GM23338 (cell line): ENCODE data around the gene PDCD7. TPM values are rescaled to one million over a fixed set of nuclear protein-coding genes. Genes with fewer than 3 reads are reported as not detected.

ENCODE experiments used
- ATAC-seq: fragments of 200-7000 bp; cut with Tn5 transposase; 3 replicates; pipeline ENCODE4 v1.9.1; 2020
- DNase-seq: peaks from one replicate; pipeline ENCODE4 v3.0.0-alpha.2; 2015; ENCODE audit warnings: low spot score
- H2AFZ ChIP-seq: fragments of 200-600 bp; sonication (generic); 2 replicates; pipeline ENCODE4 v1.8.0; 2016; ENCODE audit warnings: antibody characterized with exemption, mild to moderate bottlenecking, moderate library complexity
- H3F3A ChIP-seq: fragments of 200-600 bp; sonication (generic); replicated peaks from 2 replicates; pipeline ENCODE4 v1.8.0; 2017; ENCODE audit warnings: antibody characterized with exemption, mixed run types, low read depth
- H3K27ac ChIP-seq: fragments of 200-600 bp; sonication (generic); 2 replicates; pipeline ENCODE4 v1.6.1; 2016; ENCODE audit warnings: low read depth
- H3K27me3 ChIP-seq: fragments of 200-600 bp; sonication (generic); 2 replicates; pipeline ENCODE4 v1.8.0; 2016; ENCODE audit warnings: mild to moderate bottlenecking, mixed run types, moderate library complexity; ENCODE audit not compliant: insufficient read depth
- H3K36me3 ChIP-seq: fragments of 200-600 bp; sonication (generic); 2 replicates; pipeline ENCODE4 v1.8.0; 2016; ENCODE audit warnings: mild to moderate bottlenecking; ENCODE audit not compliant: insufficient read depth
- H3K4me1 ChIP-seq: fragments of 200-600 bp; sonication (generic); 2 replicates; pipeline ENCODE4 v1.8.0; 2016; ENCODE audit warnings: mild to moderate bottlenecking, moderate library complexity; ENCODE audit not compliant: insufficient read depth
- H3K4me2 ChIP-seq: fragments of 200-600 bp; sonication (generic); 2 replicates; pipeline ENCODE4 v1.7.1; 2017; ENCODE audit warnings: mixed run types
- H3K4me3 ChIP-seq: fragments of 200-600 bp; sonication (generic); 2 replicates; pipeline ENCODE4 v1.6.1; 2016; ENCODE audit warnings: mixed run types
- H3K79me2 ChIP-seq: fragments of 200-600 bp; sonication (generic); replicated peaks from 2 replicates; pipeline ENCODE4 v1.8.0; 2017; ENCODE audit warnings: mild to moderate bottlenecking; ENCODE audit not compliant: insufficient read depth
- H3K9me2 ChIP-seq: fragments of 200-600 bp; sonication (generic); 2 replicates; pipeline ENCODE4 v1.8.0; 2017; ENCODE audit not compliant: insufficient read depth
- H4K20me1 ChIP-seq: fragments of 200-600 bp; sonication (generic); replicated peaks from 2 replicates; pipeline ENCODE4 v1.8.0; 2017; ENCODE audit warnings: mild to moderate bottlenecking; ENCODE audit not compliant: insufficient read depth
- H3K27ac Mint-ChIP-seq: 2 replicates; pipeline ENCODE4 v1.8.0; 2020; ENCODE audit warnings: inconsistent platforms, mild to moderate bottlenecking, moderate library complexity, mixed read lengths
- H3K27me3 Mint-ChIP-seq: 3 replicates; pipeline ENCODE4 v1.8.0; 2022; ENCODE audit warnings: low read depth, mild to moderate bottlenecking, moderate library complexity, mixed read lengths, inconsistent platforms; ENCODE audit not compliant: insufficient read depth, poor library complexity
- H3K36me3 Mint-ChIP-seq: 3 replicates; pipeline ENCODE4 v1.8.0; 2021; ENCODE audit warnings: low read depth, mild to moderate bottlenecking, inconsistent platforms, moderate library complexity, mixed read lengths
- H3K4me1 Mint-ChIP-seq: 3 replicates; pipeline ENCODE4 v1.8.0; 2020; ENCODE audit warnings: mild to moderate bottlenecking, inconsistent platforms, mixed read lengths
- H3K4me3 Mint-ChIP-seq: 3 replicates; pipeline ENCODE4 v1.8.0; 2021; ENCODE audit warnings: moderate library complexity, mild to moderate bottlenecking, inconsistent platforms, mixed read lengths
- H3K9me3 Mint-ChIP-seq: 3 replicates; pipeline ENCODE4 v1.8.0; 2020; ENCODE audit warnings: moderate library complexity, mild to moderate bottlenecking, inconsistent platforms, mixed read lengths
- CREB1 ChIP-seq: fragments of 250-450 bp; sonication (Bioruptor Pico); IDR thresholded peaks from 2 replicates; pipeline ENCODE4 v1.5.0; 2020; ENCODE audit warnings: low read depth, mild to moderate bottlenecking, moderate library complexity
- EZH2 ChIP-seq: fragments of 200-600 bp; sonication (generic); IDR thresholded peaks from one replicate; pipeline ENCODE4 v1.8.0; 2017; ENCODE audit warnings: antibody characterized with exemption, mild to moderate bottlenecking, low read depth; ENCODE audit not compliant: unreplicated experiment
- EZH2phosphoT487 ChIP-seq: fragments of 200-600 bp; sonication (generic); IDR thresholded peaks from one replicate; pipeline ENCODE4 v1.8.1; 2018; ENCODE audit warnings: antibody characterized with exemption; ENCODE audit not compliant: unreplicated experiment
- POLR2AphosphoS5 ChIP-seq: IDR thresholded peaks from 2 replicates; pipeline ENCODE4 v1.6.1; 2016; ENCODE audit warnings: antibody characterized with exemption, low read depth
- REST ChIP-seq: IDR thresholded peaks from one replicate; pipeline ENCODE4 v1.6.1; 2018; ENCODE audit warnings: antibody characterized with exemption; ENCODE audit not compliant: unreplicated experiment
- STAT1 ChIP-seq: IDR thresholded peaks from one replicate; pipeline ENCODE4 v1.6.1; 2016; ENCODE audit warnings: antibody characterized with exemption; ENCODE audit not compliant: unreplicated experiment
- ZNF462 ChIP-seq: fragments of 250-450 bp; sonication (Bioruptor Pico); IDR thresholded peaks from 2 replicates; pipeline ENCODE4 v1.5.0; 2020; ENCODE audit warnings: mild to moderate bottlenecking, moderate library complexity
- polyA plus RNA-seq: library from polyadenylated mRNA; unstranded; fragments of >200 nt; fragmentation: Nextera tagmentation; extraction: Ambion mirVana; gene quantifications from 2 replicates; pipeline ENCODE4 v1.2.1, GENCODE V29; 2016
- total RNA-seq: library from RNA; depleted of rRNA; stranded (reverse); fragments of >200 nt; shearing (Covaris generic); gene quantifications from 2 replicates; pipeline ENCODE4 v1.2.3, GENCODE V29; 2014

PDCD7 gene
- total and polyA plus RNA-seq, 2 experiments from 2014 or later: 16.8 to 21.2 TPM

GRCh38 chr15:65147902-65148301 is 14.3 kb upstream of the PDCD7 start:
- peaks cover 12% of the 10 kb centered on the region for H3K36me3 ChIP-seq
- H3K4me3 ChIP-seq: no peak overlapping the region
- Mint-ChIP-seq H3K9me3 (no peaks in the 10 kb centered on the region), H3K4me3 (no peak overlapping the region), H3K27me3 (peaks cover 2% of the 10 kb centered on the region), H3K4me1 (no peaks in the 10 kb centered on the region), H3K36me3 (peaks cover 16% of the 10 kb centered on the region; the same call in 2 of the 3 replicates), H3K27ac (no peak overlapping the region)
- H3K27me3 ChIP-seq: no peaks in the 10 kb centered on the region
- no peaks in the 10 kb centered on the region for H3K9me2 ChIP-seq
- no peak overlapping the region for H3K27ac ChIP-seq
- H3F3A ChIP-seq: no peaks in the 10 kb centered on the region
- H3K4me1 ChIP-seq: no peaks in the 10 kb centered on the region
- H3K79me2 ChIP-seq: no peaks in the 10 kb centered on the region
- ATAC-seq: no peak
- TF ChIP-seq CREB1 (CRISPR knock-in tag) (no peak), ZNF462 (CRISPR knock-in tag) (no peak), EZH2phosphoT487 (no peak), EZH2 (no peak), POLR2AphosphoS5 (no peak), STAT1 (no peak), REST (no peak)
- H3K4me2 ChIP-seq: no peak overlapping the region
- H2AFZ ChIP-seq: no peak overlapping the region
- peaks cover 5% of the 10 kb centered on the region; the same call in 1 of the 2 replicates for H4K20me1 ChIP-seq
- no peak for DNase-seq
